ENCODE data around the gene B3GALT6.

B3GALT6 gene

DNA sequence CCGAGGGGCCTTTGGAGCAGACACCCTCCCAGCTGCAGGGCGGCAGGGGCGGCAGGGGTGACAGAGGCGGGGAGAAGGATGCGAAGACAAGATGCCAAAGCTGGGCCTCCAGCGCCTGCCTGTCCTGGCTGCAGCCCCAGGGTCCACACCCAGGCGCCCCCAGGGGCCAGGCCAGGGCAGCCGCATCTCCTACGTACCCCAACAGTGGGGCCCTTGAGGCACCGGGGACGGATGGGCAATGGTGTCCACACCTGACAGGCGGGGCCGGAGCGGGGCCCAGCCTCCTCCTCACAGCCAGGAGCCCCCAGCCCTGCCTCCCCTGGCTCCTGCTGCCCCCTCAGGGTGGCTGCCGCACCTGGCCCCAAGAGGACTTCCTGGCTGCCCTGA lies 7.2 kb downstream of the B3GALT6 start:
- H3K27me3 ChIP-seq (ENCODE audit: control insufficient read depth in 2 of 2, insufficient read depth in 2 of 2, low read length in 2 of 2) = peaks cover 23 to 33% of the 10 kb centered on the region in 2 donors
- H3K4me3 ChIP-seq (ENCODE audit: low read length in 2 of 2) = no peak overlapping the region
- H3K4me1 ChIP-seq (ENCODE audit: control insufficient read depth in 2 of 2, insufficient read depth in 2 of 2, low read length in 2 of 2) = peaks cover 9 to 13% of the 10 kb centered on the region in 2 donors

DNA sequence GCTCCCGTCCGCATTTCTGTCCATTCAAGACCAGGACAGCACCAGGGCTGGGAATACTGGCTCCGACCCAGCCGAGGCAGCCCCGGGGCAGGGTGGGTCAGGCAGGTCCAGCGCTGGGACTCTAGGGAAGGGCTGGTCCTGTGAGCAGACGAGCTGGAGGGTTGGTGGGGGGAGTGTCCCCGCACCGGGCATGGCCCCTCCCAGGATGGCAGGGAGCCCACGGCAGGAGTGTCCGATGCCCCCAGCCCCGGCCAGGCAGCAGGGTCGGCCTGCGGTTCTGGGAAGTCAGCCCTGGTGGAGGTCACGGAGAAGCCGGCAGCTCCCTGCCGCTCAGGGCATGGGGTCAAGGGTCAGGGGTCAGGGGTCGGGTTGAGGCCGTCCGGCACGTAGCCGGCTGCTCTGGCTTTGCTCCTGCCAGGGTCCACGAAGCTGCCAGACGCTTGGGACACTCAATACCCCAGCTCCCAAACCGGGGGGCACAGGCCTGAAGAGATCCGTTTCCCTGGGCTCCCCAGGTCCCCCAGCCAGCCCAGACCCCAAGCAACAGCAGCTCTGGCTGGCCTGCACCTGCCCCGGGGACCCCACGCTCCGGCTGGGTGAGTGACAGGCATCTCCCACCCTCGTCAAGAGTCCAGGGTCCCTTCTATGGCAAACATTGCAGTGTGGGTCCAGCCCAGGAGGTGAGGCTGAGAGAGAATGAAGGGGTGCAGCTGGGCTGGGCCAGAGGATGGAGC lies 7.7 kb downstream of the B3GALT6 start:
- Histone ChIP-seq H3K4me3 (ENCODE audit: low read length in 2 of 2) (no peak overlapping the region), H3K27me3 (ENCODE audit: control insufficient read depth in 2 of 2, insufficient read depth in 2 of 2, low read length in 2 of 2) (peaks cover 23 to 33% of the 10 kb centered on the region in 2 donors), H3K27ac (ENCODE audit: low read depth in 2 of 2, low read length in 2 of 2) (no peak overlapping the region), H3K36me3 (ENCODE audit: control insufficient read depth in 2 of 2, insufficient read depth in 2 of 2, low read length in 2 of 2) (no peaks in the 10 kb centered on the region), H3K9ac (ENCODE audit: low read depth in 1 of 2, low read length in 2 of 2) (no peak overlapping the region), H3K4me1 (ENCODE audit: control insufficient read depth in 2 of 2, insufficient read depth in 2 of 2, low read length in 2 of 2) (peaks cover 9 to 15% of the 10 kb centered on the region in 2 donors), H3K9me3 (ENCODE audit: control insufficient read depth in 2 of 2, low read length in 2 of 2) (no peaks in the 10 kb centered on the region)

More for the DNA sequence above, 7.2 kb downstream of the B3GALT6 start:
- Histone ChIP-seq H3K36me3 (ENCODE audit: control insufficient read depth in 2 of 2, insufficient read depth in 2 of 2, low read length in 2 of 2) (peaks cover 0 to 1% of the 10 kb centered on the region in 2 donors), H3K27ac (ENCODE audit: low read depth in 2 of 2, low read length in 2 of 2) (no peak overlapping the region), H3K9me3 (ENCODE audit: control insufficient read depth in 2 of 2, low read length in 2 of 2) (no peaks in the 10 kb centered on the region), H3K9ac (ENCODE audit: low read depth in 1 of 2, low read length in 2 of 2) (no peak overlapping the region)

DNA sequence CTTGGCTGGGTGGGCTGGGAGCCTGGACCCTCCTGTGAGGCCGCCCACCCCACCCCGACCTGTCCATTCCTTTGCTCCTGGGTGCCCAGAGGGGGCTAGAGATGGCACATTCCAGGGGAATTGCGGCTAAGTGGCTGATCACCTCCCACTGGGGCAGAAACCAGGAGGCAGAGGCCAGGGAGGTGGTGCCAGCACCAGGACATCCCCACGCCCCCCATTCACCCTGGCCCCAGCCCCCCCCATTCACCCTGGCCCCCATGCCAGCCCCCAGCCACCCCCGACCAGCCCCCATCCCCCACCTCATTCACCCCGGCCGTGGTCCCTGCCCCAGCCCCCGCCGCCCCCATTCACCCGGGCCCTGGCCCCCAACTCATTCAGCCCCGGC lies 8.3 kb downstream of the B3GALT6 start:
- Histone ChIP-seq H3K9ac (ENCODE audit: low read depth in 1 of 2, low read length in 2 of 2) (no peak overlapping the region), H3K9me3 (ENCODE audit: control insufficient read depth in 2 of 2, low read length in 2 of 2) (no peaks in the 10 kb centered on the region), H3K4me1 (ENCODE audit: control insufficient read depth in 2 of 2, insufficient read depth in 2 of 2, low read length in 2 of 2) (peaks cover 9 to 15% of the 10 kb centered on the region in 2 donors), H3K27ac (ENCODE audit: low read depth in 2 of 2, low read length in 2 of 2) (no peak overlapping the region), H3K36me3 (ENCODE audit: control insufficient read depth in 2 of 2, insufficient read depth in 2 of 2, low read length in 2 of 2) (no peaks in the 10 kb centered on the region), H3K27me3 (ENCODE audit: control insufficient read depth in 2 of 2, insufficient read depth in 2 of 2, low read length in 2 of 2) (peaks cover 23 to 35% of the 10 kb centered on the region in 2 donors), H3K4me3 (ENCODE audit: low read length in 2 of 2) (no peak overlapping the region)

DNA sequence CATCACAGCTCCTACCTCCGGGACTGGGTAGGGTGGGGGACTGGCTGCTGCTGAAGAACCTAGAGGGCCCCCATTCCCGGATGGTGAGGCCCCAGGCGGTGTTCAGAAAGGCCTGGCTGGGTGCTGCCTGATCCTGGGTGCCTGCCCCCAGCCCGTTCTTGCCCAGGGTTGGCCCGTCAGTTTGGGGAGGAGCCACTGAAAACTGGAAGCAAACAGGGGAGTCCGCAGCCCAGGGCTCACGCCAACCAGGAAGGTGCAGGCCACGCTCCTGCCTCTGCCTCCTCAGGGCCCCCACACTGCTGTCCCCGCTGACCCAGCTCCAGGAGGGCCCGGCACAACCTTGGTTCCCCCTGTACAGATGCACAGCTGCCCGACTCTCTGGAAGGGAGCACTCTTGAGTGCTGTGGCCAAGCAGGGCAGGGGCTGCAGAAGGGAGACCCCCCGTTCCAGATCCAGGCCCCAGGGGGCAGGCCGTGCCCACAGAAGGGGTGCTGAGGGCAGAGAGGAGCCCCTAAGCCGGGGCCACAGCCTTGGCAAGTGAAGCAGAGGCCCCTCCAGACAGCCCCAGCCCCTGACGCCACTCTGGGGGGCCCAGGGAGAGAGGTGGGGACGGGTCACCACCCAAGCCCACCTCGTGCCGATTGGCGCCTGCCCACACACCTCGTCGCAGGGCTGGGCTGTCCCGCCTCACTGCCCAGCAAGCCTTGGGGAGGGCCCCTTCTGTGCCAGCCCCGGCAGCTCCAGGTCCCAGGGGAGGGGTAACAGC lies 9.0 kb downstream of the B3GALT6 start:
- H3K9ac ChIP-seq (ENCODE audit: low read depth in 1 of 2, low read length in 2 of 2) = no peak overlapping the region
- H3K4me1 ChIP-seq (ENCODE audit: control insufficient read depth in 2 of 2, insufficient read depth in 2 of 2, low read length in 2 of 2) = peaks cover 9 to 15% of the 10 kb centered on the region in 2 donors
- no peak overlapping the region for H3K27ac ChIP-seq (ENCODE audit: low read depth in 2 of 2, low read length in 2 of 2)
- H3K9me3 ChIP-seq (ENCODE audit: control insufficient read depth in 2 of 2, low read length in 2 of 2) = no peaks in the 10 kb centered on the region
- H3K27me3 ChIP-seq (ENCODE audit: control insufficient read depth in 2 of 2, insufficient read depth in 2 of 2, low read length in 2 of 2) = peaks cover 23 to 39% of the 10 kb centered on the region in 2 donors
- H3K36me3 ChIP-seq (ENCODE audit: control insufficient read depth in 2 of 2, insufficient read depth in 2 of 2, low read length in 2 of 2) = no peaks in the 10 kb centered on the region
- H3K4me3 ChIP-seq (ENCODE audit: low read length in 2 of 2) = no peak overlapping the region

DNA sequence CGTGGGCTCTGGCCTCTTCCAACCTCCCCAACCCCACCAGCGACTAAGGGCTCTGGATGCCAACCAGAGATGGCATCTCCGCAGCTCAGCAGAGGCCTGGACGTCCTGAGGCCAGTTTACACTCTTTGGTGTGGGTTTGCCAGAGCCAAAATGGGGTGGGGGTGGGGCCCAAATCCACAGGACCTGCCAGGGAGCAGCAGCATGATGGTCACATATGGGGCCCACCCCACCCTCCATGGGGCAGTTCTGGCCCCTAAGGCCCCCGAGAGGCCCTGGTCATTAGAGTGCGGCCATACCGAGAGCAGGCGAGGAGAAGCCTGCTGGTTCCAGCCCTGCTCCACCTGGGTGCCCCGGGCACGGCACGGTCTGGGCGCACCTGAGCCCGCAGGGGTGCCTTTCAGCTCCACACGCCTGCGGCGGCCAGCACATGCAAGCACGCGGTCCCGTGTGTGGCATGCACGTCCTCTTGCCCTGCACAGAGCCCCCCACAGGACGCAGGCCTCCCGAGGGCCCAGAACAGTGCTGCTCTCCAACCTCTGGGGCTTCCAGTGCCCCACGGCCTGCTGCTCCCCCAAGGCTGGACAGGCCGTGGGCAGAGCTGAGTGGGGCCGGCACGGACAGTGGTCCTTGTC lies 9.7 kb downstream of the B3GALT6 start:
- Histone ChIP-seq H3K36me3 (ENCODE audit: control insufficient read depth in 2 of 2, insufficient read depth in 2 of 2, low read length in 2 of 2) (no peaks in the 10 kb centered on the region), H3K27ac (ENCODE audit: low read depth in 2 of 2, low read length in 2 of 2) (no peak overlapping the region), H3K4me1 (ENCODE audit: control insufficient read depth in 2 of 2, insufficient read depth in 2 of 2, low read length in 2 of 2) (peaks cover 9 to 15% of the 10 kb centered on the region in 2 donors), H3K4me3 (ENCODE audit: low read length in 2 of 2) (no peak overlapping the region), H3K9me3 (ENCODE audit: control insufficient read depth in 2 of 2, low read length in 2 of 2) (no peaks in the 10 kb centered on the region), H3K9ac (ENCODE audit: low read depth in 1 of 2, low read length in 2 of 2) (no peak overlapping the region), H3K27me3 (ENCODE audit: control insufficient read depth in 2 of 2, insufficient read depth in 2 of 2, low read length in 2 of 2) (peaks cover 26 to 34% of the 10 kb centered on the region in 2 donors)

DNA sequence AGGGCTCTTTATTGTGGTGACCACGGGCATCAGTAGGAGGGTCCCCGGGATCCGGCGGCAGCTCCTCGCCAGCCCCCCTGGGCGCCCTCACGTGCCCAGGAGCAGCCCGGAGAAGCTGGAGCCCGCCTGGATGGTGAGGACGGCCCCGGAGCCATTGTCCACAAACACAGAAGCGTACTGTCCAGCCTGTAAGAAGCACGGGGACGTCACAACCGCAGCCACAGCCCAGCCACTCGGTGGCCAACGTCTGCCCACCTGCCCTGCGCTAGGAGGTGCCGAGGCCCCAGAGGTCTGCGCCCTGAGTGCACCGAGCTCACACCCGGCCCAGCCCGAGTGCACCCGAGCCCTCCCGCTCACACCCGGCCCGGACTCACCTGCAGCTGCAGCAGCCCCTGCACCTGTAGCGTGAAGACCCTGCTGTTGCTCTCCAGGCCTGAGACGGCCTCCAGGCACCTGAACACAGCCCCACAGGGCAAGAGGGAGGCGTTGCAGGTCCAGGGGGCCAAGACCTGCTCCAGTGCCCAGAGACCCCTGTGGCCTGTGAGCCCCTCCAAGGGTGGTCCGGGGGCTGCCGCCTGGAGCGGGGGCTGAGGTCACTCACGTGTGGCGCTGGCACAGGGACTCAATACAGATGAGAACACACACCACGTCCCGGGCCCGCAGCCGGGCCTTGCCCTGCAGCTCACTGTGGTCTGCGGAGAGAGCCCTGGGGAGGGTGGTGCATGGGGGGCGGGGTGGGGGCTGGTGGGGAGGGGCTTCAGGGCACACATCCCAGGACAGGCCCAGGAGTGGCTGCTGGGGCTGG lies 10.6 kb downstream of the B3GALT6 start:
- Histone ChIP-seq H3K4me1 (ENCODE audit: control insufficient read depth in 2 of 2, insufficient read depth in 2 of 2, low read length in 2 of 2) (peaks cover 5 to 11% of the 10 kb centered on the region in 2 donors), H3K4me3 (ENCODE audit: low read length in 2 of 2) (no peak overlapping the region), H3K27ac (ENCODE audit: low read depth in 2 of 2, low read length in 2 of 2) (no peak overlapping the region), H3K27me3 (ENCODE audit: control insufficient read depth in 2 of 2, insufficient read depth in 2 of 2, low read length in 2 of 2) (peaks cover 31 to 41% of the 10 kb centered on the region in 2 donors), H3K9ac (ENCODE audit: low read depth in 1 of 2, low read length in 2 of 2) (no peak overlapping the region), H3K9me3 (ENCODE audit: control insufficient read depth in 2 of 2, low read length in 2 of 2) (no peaks in the 10 kb centered on the region), H3K36me3 (ENCODE audit: control insufficient read depth in 2 of 2, insufficient read depth in 2 of 2, low read length in 2 of 2) (no peaks in the 10 kb centered on the region)

DNA sequence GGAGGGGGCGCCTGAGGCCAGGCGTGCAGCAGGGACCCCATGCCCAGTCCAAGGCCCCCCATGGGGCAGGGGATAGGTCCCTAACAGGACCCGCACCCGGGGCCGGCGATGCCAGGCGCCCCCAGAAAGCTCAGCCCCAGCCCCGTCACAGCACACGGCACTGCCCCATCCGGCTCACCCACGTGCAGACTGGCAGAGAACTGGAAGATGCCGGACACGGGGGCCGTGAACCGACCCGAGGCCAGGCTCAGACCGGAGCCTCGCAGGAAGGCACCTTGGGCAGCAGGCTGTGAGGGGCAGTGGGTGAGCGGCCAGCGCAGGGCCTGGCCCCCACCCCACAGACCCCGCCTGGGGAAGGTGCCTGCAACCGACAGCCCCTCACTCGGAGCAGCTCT lies 11.2 kb downstream of the B3GALT6 start:
- H3K27ac ChIP-seq (ENCODE audit: low read depth in 2 of 2, low read length in 2 of 2) = no peak overlapping the region
- peak overlapping the region in 1 of 2 donors; percentile 64 for H3K4me3 ChIP-seq (ENCODE audit: low read length in 2 of 2)
- no peaks in the 10 kb centered on the region for H3K9me3 ChIP-seq (ENCODE audit: control insufficient read depth in 2 of 2, low read length in 2 of 2)
- peaks cover 0 to 9% of the 10 kb centered on the region in 2 donors for H3K4me1 ChIP-seq (ENCODE audit: control insufficient read depth in 2 of 2, insufficient read depth in 2 of 2, low read length in 2 of 2)
- no peak overlapping the region for H3K9ac ChIP-seq (ENCODE audit: low read depth in 1 of 2, low read length in 2 of 2)
- H3K27me3 ChIP-seq (ENCODE audit: control insufficient read depth in 2 of 2, insufficient read depth in 2 of 2, low read length in 2 of 2) = peaks cover 28 to 38% of the 10 kb centered on the region in 2 donors
- no peaks in the 10 kb centered on the region for H3K36me3 ChIP-seq (ENCODE audit: control insufficient read depth in 2 of 2, insufficient read depth in 2 of 2, low read length in 2 of 2)

DNA sequence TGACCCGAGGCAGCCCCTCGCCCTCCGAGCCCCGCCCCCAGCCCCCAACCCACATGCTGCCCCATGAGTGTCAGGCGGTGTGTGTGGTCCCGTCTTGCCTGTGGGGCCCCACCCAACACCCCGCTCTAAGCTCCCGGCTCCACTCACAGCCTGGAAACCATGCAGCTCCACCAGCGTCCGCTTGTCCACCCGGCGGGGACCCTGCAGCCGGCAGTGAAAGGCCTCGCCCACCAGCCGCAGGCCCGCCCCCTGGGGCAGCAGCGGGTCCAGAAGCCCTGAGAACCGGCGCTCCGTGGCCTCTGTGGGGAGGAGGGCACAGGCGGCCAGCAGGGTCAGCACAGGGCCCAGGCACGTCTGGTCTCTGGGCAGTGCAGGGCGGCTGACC lies 11.8 kb downstream of the B3GALT6 start:
- peak overlapping the region; percentile 56 to 64 for H3K4me3 ChIP-seq (ENCODE audit: low read length in 2 of 2)
- peaks cover 23 to 36% of the 10 kb centered on the region in 2 donors for H3K27me3 ChIP-seq (ENCODE audit: control insufficient read depth in 2 of 2, insufficient read depth in 2 of 2, low read length in 2 of 2)
- peak overlapping the region in 1 of 2 donors; percentile 51 for H3K27ac ChIP-seq (ENCODE audit: low read depth in 2 of 2, low read length in 2 of 2)
- H3K4me1 ChIP-seq (ENCODE audit: control insufficient read depth in 2 of 2, insufficient read depth in 2 of 2, low read length in 2 of 2) = peaks cover 0 to 6% of the 10 kb centered on the region in 2 donors
- H3K9ac ChIP-seq (ENCODE audit: low read depth in 1 of 2, low read length in 2 of 2) = peak overlapping the region; percentile 14 to 65
- no peaks in the 10 kb centered on the region for H3K9me3 ChIP-seq (ENCODE audit: control insufficient read depth in 2 of 2, low read length in 2 of 2)
- H3K36me3 ChIP-seq (ENCODE audit: control insufficient read depth in 2 of 2, insufficient read depth in 2 of 2, low read length in 2 of 2) = no peaks in the 10 kb centered on the region

DNA sequence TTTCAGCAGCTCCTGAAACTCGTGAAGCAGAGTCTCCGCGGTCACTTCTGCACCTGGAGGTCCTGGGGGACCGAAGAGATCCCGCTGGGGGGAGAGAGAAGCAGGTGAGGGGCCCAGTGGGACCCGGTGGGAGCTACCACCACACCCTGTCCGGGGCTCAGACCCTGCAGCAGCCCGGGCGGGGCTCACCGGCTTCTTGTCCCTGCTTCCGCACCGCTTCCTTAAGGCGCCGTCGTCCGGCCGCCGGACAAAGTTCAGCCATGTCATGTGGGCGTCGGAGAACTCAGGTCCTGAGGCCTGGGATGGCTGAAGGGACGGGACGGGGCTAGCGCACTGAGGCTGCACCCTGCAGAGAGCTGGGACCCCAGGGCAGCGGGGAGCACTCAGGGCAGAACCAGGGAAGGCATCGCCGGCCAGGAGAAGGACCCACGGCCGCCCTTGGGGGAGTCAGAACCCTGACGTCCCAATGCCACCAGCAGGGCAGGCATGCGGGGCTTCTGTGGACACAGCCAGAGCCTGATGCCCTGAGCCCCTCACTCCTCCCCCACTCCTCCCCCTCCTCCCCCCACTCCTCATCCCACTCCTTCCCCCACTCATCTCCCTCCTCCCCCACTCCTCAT lies 12.3 kb downstream of the B3GALT6 start:
- peaks cover 19 to 33% of the 10 kb centered on the region in 2 donors for H3K27me3 ChIP-seq (ENCODE audit: control insufficient read depth in 2 of 2, insufficient read depth in 2 of 2, low read length in 2 of 2)
- peak overlapping the region in 1 of 2 donors; percentile 51 for H3K27ac ChIP-seq (ENCODE audit: low read depth in 2 of 2, low read length in 2 of 2)
- no peaks in the 10 kb centered on the region for H3K36me3 ChIP-seq (ENCODE audit: control insufficient read depth in 2 of 2, insufficient read depth in 2 of 2, low read length in 2 of 2)
- peak overlapping the region; percentile 14 to 65 for H3K9ac ChIP-seq (ENCODE audit: low read depth in 1 of 2, low read length in 2 of 2)
- H3K9me3 ChIP-seq (ENCODE audit: control insufficient read depth in 2 of 2, low read length in 2 of 2) = no peaks in the 10 kb centered on the region
- H3K4me3 ChIP-seq (ENCODE audit: low read length in 2 of 2) = peak overlapping the region; percentile 56 to 64
- peaks cover 0 to 6% of the 10 kb centered on the region in 2 donors for H3K4me1 ChIP-seq (ENCODE audit: control insufficient read depth in 2 of 2, insufficient read depth in 2 of 2, low read length in 2 of 2)

Measured in mucosa of rectum (tissue), 2 donors.